SK-N-SH treated with all-trans-retinoic acid at 6 μM for 48 hours (cell line): ENCODE measurements around the gene RHCG.

Experiments
- ESRRG ChIP-seq: fragments of 250-450 bp; sonication (Bioruptor Pico); IDR thresholded peaks from 2 replicates; pipeline ENCODE4 v1.6.1; 2021; ENCODE audit warnings: mild to moderate bottlenecking
- RARB ChIP-seq: fragments of 250-450 bp; sonication (Bioruptor Pico); IDR thresholded peaks from 2 replicates; pipeline ENCODE4 v1.8.0; 2021; ENCODE audit warnings: mild to moderate bottlenecking, moderate library complexity
- SNAI2 ChIP-seq: fragments of 250-450 bp; sonication (Bioruptor Pico); IDR thresholded peaks from 2 replicates; pipeline ENCODE4 v1.5.0; 2020; ENCODE audit warnings: mild to moderate bottlenecking, moderate library complexity
- ZC3H10 ChIP-seq: fragments of 250-450 bp; sonication (Bioruptor Pico); IDR thresholded peaks from 2 replicates; pipeline ENCODE4 v1.5.1; 2021; ENCODE audit warnings: mild to moderate bottlenecking, moderate library complexity
- ZFP30 ChIP-seq: fragments of 450-650 bp; formaldehyde crosslinking; IDR thresholded peaks from 2 replicates; pipeline ENCODE4 v1.5.0; 2022; ENCODE audit warnings: mild to moderate bottlenecking, moderate library complexity
- TF ChIP-seq, protein P1 (sequence below): fragments of 250-450 bp; sonication (Bioruptor Pico); IDR thresholded peaks from 2 replicates; pipeline ENCODE4 v1.8.0; 2020; ENCODE audit warnings: mild to moderate bottlenecking, moderate library complexity, borderline replicate concordance
- TF ChIP-seq, protein P2 (sequence below): fragments of 250-450 bp; sonication (Bioruptor Pico); IDR thresholded peaks from 2 replicates; pipeline ENCODE4 v1.8.0; 2021; ENCODE audit warnings: low read depth, mild to moderate bottlenecking, moderate library complexity, borderline replicate concordance
- TF ChIP-seq, protein P3 (sequence below): fragments of 250-450 bp; sonication (Bioruptor Pico); IDR thresholded peaks from 2 replicates; pipeline ENCODE4 v1.5.1; 2020; ENCODE audit warnings: low read depth, mild to moderate bottlenecking, moderate library complexity

DNA sequence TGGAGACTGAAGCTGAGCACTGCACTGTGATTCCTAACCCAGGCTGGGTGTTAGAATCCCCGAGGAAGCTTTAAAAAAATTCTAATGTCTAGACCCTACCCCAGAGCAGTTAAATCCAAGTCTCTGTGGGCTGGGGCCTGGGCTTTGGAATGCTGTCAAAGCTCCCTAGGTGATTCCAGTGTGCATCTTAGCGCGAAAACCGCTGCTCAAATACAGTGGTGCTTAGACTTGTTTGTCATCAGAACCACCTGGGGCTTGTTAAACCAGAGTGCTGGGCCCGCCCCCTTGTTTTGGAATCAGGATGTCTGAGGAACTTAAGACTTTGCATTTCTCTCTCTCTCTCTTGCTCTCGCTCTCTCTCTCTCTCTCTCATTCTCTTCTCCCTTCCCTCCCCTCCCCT lies 20.7 kb downstream of the RHCG start:
- TF ChIP-seq, protein P1, sequence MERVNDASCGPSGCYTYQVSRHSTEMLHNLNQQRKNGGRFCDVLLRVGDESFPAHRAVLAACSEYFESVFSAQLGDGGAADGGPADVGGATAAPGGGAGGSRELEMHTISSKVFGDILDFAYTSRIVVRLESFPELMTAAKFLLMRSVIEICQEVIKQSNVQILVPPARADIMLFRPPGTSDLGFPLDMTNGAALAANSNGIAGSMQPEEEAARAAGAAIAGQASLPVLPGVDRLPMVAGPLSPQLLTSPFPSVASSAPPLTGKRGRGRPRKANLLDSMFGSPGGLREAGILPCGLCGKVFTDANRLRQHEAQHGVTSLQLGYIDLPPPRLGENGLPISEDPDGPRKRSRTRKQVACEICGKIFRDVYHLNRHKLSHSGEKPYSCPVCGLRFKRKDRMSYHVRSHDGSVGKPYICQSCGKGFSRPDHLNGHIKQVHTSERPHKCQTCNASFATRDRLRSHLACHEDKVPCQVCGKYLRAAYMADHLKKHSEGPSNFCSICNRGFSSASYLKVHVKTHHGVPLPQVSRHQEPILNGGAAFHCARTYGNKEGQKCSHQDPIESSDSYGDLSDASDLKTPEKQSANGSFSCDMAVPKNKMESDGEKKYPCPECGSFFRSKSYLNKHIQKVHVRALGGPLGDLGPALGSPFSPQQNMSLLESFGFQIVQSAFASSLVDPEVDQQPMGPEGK (CRISPR knock-in tag): no peak
- TF ChIP-seq ZC3H10 (CRISPR knock-in tag) (no peak), ZFP30 (CRISPR knock-in tag) (no peak), SNAI2 (no peak), ESRRG (CRISPR knock-in tag) (no peak), RARB (CRISPR knock-in tag) (no peak)
- TF ChIP-seq, protein P2, sequence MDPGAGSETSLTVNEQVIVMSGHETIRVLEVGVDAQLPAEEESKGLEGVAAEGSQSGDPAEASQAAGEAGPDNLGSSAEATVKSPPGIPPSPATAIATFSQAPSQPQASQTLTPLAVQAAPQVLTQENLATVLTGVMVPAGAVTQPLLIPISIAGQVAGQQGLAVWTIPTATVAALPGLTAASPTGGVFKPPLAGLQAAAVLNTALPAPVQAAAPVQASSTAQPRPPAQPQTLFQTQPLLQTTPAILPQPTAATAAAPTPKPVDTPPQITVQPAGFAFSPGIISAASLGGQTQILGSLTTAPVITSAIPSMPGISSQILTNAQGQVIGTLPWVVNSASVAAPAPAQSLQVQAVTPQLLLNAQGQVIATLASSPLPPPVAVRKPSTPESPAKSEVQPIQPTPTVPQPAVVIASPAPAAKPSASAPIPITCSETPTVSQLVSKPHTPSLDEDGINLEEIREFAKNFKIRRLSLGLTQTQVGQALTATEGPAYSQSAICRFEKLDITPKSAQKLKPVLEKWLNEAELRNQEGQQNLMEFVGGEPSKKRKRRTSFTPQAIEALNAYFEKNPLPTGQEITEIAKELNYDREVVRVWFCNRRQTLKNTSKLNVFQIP: no peak
- TF ChIP-seq, protein P3, sequence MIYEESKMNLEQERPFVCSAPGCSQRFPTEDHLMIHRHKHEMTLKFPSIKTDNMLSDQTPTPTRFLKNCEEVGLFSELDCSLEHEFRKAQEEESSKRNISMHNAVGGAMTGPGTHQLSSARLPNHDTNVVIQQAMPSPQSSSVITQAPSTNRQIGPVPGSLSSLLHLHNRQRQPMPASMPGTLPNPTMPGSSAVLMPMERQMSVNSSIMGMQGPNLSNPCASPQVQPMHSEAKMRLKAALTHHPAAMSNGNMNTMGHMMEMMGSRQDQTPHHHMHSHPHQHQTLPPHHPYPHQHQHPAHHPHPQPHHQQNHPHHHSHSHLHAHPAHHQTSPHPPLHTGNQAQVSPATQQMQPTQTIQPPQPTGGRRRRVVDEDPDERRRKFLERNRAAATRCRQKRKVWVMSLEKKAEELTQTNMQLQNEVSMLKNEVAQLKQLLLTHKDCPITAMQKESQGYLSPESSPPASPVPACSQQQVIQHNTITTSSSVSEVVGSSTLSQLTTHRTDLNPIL: no peak
